GM12878 (cell line): ENCODE results near the gene GOLGA2.

Experiments used
- ATF7 ChIP-seq: fragments of 450-650 bp; IDR thresholded peaks from 2 replicates; pipeline ENCODE4 v1.6.1; 2016; ENCODE audit warnings: low read depth, mild to moderate bottlenecking
- BACH1 ChIP-seq: fragments of 450-650 bp; IDR thresholded peaks from 2 replicates; pipeline ENCODE4 v1.6.1; 2017; ENCODE audit warnings: mild to moderate bottlenecking, borderline replicate concordance
- CEBPB ChIP-seq, 2 experiments: fragments of 150-350 bp in 1 of 2; IDR thresholded peaks; 2 replicates each; pipeline ENCODE4 v1.6.1; 2012 to 2014; ENCODE audit warnings: low read depth in 2 of 2, low read length in 2 of 2, borderline replicate concordance in 1 of 2, inconsistent platforms in 1 of 2
- CEBPZ ChIP-seq: fragments of 150-350 bp; IDR thresholded peaks from 2 replicates; pipeline ENCODE4 v1.6.1; 2016; ENCODE audit warnings: low read depth, low read length
- CHD4 ChIP-seq: fragments of 200-600 bp; sonication (generic); IDR thresholded peaks from 2 replicates; pipeline ENCODE4 v1.6.1; 2016; ENCODE audit warnings: mild to moderate bottlenecking
- CTCF ChIP-seq, 3 experiments: IDR thresholded peaks in 2 of 3; conservative IDR thresholded peaks in 1 of 3; 2 replicates each; pipeline ENCODE4 v1.5.1; 2011; ENCODE audit warnings: low read depth in 3 of 3, low read length in 3 of 3, mild to moderate bottlenecking in 3 of 3, control low read depth in 2 of 3, moderate library complexity in 2 of 3, inconsistent platforms in 1 of 3, mixed read lengths in 1 of 3; ENCODE audit not compliant: control insufficient read depth in 2 of 3, insufficient read depth in 1 of 3; ENCODE audit errors: extremely low read depth in 1 of 3
- NR2C2 ChIP-seq: IDR thresholded peaks from 2 replicates; pipeline ENCODE4 v1.6.1; 2011; ENCODE audit warnings: borderline replicate concordance, low read depth; ENCODE audit not compliant: control insufficient read depth, insufficient read length
- POLR2A ChIP-seq: IDR thresholded peaks from 2 replicates; pipeline ENCODE4 v1.6.1; 2011; ENCODE audit warnings: low read depth, mild to moderate bottlenecking, low read length
- REST ChIP-seq: IDR thresholded peaks from 2 replicates; pipeline ENCODE4 v1.6.1; 2012; ENCODE audit warnings: mild to moderate bottlenecking, low read depth, low read length
- ZNF274 ChIP-seq: IDR thresholded peaks from one replicate; pipeline ENCODE4 v1.8.0; 2011; ENCODE audit not compliant: insufficient read length, insufficient read depth
- ZZZ3 ChIP-seq: IDR thresholded peaks from 2 replicates; pipeline ENCODE4 v1.6.1; 2011; ENCODE audit warnings: low read depth; ENCODE audit not compliant: control insufficient read depth, insufficient read length

- TF ChIP-seq CEBPB (IDR thresholded peaks at IDR 0.05; ENCODE audit: borderline replicate concordance in 1 of 2, low read depth in 2 of 2, low read length in 2 of 2) (no peak), CHD4 (no peak), ZNF274 (no peak), ATF7 (no peak), CTCF (IDR thresholded peaks at IDR 0.05 in 2 of 3, conservative IDR thresholded peaks at IDR 0.05 in 1 of 3; ENCODE audit: control insufficient read depth in 2 of 3, extremely low read depth in 1 of 3, insufficient read depth in 1 of 3, low read depth in 3 of 3, low read length in 3 of 3) (no peak), REST (no peak), BACH1 (no peak), ZZZ3 (no peak), CEBPZ (no peak), POLR2A (no peak), NR2C2 (no peak)
These were observed 57.7 kb downstream of the GOLGA2 start for GRCh38 chr9:128218172-128218517.
